Neural cell (in vitro differentiated cells): ENCODE measurements around the gene CLOCK.

Experiments
- EP300 ChIP-seq: fragments of 450-650 bp; conservative IDR thresholded peaks from 2 replicates; pipeline ENCODE4 v1.6.1; 2014; ENCODE audit warnings: antibody characterized with exemption, mild to moderate bottlenecking, moderate library complexity; ENCODE audit not compliant: poor library complexity, severe bottlenecking
- POLR2AphosphoS5 ChIP-seq: IDR thresholded peaks from 2 replicates; pipeline ENCODE4 v1.6.1; 2012
- RAD21 ChIP-seq: fragments of 450-650 bp; conservative IDR thresholded peaks from 2 replicates; pipeline ENCODE4 v1.6.1; 2014; ENCODE audit warnings: antibody characterized with exemption, mild to moderate bottlenecking, moderate library complexity
- TAF1 ChIP-seq: IDR thresholded peaks from 2 replicates; pipeline ENCODE4 v1.6.1; 2012; ENCODE audit warnings: low read depth
- TF ChIP-seq, protein P1 (sequence below): fragments of 450-650 bp; IDR thresholded peaks from 2 replicates; pipeline ENCODE4 v1.5.1; 2014; ENCODE audit warnings: antibody characterized with exemption, mild to moderate bottlenecking, moderate library complexity; ENCODE audit not compliant: poor library complexity, severe bottlenecking
- TF ChIP-seq, protein P2 (sequence below): IDR thresholded peaks from 2 replicates; pipeline ENCODE4 v1.6.1; 2012; ENCODE audit warnings: borderline replicate concordance

DNA sequence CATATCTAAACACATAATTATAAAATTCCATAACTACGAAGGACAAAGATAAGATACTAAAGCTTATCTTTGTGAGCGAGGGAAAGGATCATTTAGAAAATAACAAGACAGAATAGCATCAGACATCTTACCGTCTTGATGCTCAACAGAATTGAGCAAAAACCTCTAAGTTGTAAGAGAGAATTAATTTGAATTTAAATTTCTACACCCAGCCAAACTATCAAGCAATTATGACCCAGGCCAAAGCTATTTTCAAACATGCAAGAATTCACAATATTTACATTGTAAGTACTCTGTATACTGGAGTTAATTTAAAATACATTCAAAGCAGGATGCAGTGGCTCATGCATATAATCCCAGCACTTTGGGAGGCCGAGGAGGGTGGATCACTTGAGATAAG is 16.5 kb downstream of the CLOCK start:
- TF ChIP-seq, protein P1, sequence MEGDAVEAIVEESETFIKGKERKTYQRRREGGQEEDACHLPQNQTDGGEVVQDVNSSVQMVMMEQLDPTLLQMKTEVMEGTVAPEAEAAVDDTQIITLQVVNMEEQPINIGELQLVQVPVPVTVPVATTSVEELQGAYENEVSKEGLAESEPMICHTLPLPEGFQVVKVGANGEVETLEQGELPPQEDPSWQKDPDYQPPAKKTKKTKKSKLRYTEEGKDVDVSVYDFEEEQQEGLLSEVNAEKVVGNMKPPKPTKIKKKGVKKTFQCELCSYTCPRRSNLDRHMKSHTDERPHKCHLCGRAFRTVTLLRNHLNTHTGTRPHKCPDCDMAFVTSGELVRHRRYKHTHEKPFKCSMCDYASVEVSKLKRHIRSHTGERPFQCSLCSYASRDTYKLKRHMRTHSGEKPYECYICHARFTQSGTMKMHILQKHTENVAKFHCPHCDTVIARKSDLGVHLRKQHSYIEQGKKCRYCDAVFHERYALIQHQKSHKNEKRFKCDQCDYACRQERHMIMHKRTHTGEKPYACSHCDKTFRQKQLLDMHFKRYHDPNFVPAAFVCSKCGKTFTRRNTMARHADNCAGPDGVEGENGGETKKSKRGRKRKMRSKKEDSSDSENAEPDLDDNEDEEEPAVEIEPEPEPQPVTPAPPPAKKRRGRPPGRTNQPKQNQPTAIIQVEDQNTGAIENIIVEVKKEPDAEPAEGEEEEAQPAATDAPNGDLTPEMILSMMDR: no peak
- no peak for TF ChIP-seq TAF1
- TF ChIP-seq RAD21: no peak
- TF ChIP-seq, protein P2, sequence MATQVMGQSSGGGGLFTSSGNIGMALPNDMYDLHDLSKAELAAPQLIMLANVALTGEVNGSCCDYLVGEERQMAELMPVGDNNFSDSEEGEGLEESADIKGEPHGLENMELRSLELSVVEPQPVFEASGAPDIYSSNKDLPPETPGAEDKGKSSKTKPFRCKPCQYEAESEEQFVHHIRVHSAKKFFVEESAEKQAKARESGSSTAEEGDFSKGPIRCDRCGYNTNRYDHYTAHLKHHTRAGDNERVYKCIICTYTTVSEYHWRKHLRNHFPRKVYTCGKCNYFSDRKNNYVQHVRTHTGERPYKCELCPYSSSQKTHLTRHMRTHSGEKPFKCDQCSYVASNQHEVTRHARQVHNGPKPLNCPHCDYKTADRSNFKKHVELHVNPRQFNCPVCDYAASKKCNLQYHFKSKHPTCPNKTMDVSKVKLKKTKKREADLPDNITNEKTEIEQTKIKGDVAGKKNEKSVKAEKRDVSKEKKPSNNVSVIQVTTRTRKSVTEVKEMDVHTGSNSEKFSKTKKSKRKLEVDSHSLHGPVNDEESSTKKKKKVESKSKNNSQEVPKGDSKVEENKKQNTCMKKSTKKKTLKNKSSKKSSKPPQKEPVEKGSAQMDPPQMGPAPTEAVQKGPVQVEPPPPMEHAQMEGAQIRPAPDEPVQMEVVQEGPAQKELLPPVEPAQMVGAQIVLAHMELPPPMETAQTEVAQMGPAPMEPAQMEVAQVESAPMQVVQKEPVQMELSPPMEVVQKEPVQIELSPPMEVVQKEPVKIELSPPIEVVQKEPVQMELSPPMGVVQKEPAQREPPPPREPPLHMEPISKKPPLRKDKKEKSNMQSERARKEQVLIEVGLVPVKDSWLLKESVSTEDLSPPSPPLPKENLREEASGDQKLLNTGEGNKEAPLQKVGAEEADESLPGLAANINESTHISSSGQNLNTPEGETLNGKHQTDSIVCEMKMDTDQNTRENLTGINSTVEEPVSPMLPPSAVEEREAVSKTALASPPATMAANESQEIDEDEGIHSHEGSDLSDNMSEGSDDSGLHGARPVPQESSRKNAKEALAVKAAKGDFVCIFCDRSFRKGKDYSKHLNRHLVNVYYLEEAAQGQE: no peak
- no peak for TF ChIP-seq POLR2AphosphoS5
- no peak for TF ChIP-seq EP300
